ENCODE results near the gene OSTF1. TPM values are rescaled to one million over a fixed set of nuclear protein-coding genes. Genes with fewer than 3 reads are reported as not detected.

The OSTF1 gene
- total and polyA plus RNA-seq, 10 of the 15 experiments (the other 5 are each of a cell fraction or from before 2014, with no cell fraction given): 36.2 to 82.4 (median 46.9) TPM

DNA sequence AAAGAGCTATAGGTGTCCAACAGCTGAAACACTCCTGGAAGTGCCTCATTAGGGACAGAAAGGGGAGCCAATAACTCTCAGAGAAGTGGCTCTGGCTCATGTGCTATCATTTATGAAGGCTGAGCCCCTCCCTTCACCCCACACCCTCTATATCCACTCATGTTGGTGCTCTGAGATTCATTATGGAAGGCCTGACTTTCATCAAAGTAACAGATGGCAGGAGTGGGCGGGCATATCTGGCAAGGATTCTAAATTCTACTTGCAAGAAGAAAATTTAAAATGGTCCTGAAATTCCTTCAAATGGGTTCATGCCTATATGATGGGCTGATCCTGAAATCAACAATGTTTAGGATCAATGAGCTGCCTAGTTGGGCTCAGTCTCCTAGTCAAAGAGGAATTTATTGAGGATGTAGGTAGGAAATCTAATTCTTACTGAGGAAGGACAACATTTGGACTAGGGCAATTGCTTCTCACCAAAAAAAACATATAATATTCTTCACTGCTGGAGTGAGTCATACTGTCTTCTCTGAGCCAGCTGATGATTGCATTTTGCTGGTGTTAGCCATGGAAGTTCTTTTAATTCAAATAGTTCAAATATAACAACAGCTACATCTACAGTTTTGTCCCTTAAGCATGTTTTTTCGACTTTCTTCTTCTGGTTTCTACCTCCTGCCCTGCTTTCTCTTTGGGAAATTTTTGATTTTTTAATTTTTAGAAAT, 23.8 kb upstream of the OSTF1 start (continued):
- no peak for TF ChIP-seq CEBPB (IDR thresholded peaks at IDR 0.05; ENCODE audit: borderline replicate concordance in 1 of 2, low read depth in 2 of 2, low read length in 2 of 2)

DNA sequence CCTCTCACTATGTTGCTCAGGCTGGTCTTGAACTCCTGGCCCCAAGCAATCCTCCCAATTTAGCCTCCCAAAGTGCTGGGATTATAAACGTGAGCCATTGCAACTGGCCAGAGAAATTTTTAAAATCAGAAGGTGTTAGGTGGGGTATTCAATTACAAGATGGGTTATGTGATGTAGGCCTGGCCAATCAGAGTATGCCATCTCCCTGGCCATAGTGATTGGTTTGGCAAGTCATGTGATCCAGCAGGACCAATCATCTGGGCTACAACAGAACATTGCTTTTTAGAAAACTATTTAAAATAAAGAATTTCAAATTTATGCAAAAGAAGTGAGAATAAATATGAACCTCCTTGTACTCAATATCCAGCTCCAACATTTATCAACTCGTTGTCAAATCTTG, 22.8 kb upstream of the OSTF1 start:
- CTCF ChIA-PET: interaction anchor here (1.8 kb wide), 1 partner anchor 292 kb away, joined by 4 read pairs; no protein-coding TSS in a partner anchor
- BruUV-seq (replicated peaks): no TSS peak
- DNase-seq (ENCODE audit: low read depth, low spot score): no peak

More for the DNA sequence above, 22.8 kb upstream of the OSTF1 start:
- Histone ChIP-seq H3K79me2 (ENCODE audit: control insufficient read depth, insufficient read depth, low read length) (no peaks in the 10 kb centered on the region), H3K9me3 (replicated peaks; ENCODE audit: control insufficient read depth, insufficient read depth, low read length) (no peaks in the 10 kb centered on the region), H2AFZ (ENCODE audit: control insufficient read depth, low read depth, low read length) (no peak overlapping the region), H3K36me3 (ENCODE audit: control insufficient read depth in 2 of 2, insufficient read depth in 2 of 2, low read length in 1 of 2) (no peaks in the 10 kb centered on the region), H3K4me1 (ENCODE audit: control insufficient read depth, insufficient read depth, low read length) (no peaks in the 10 kb centered on the region), H3K27ac (ENCODE audit: control insufficient read depth, insufficient read depth) (no peak overlapping the region), H3K4me2 (ENCODE audit: control insufficient read depth, insufficient read depth) (no peak overlapping the region), H3K27me3 (replicated peaks in 1 of 2; ENCODE audit: control insufficient read depth in 2 of 2, insufficient read depth in 2 of 2, low read length in 1 of 2) (no peaks in the 10 kb centered on the region), H4K20me1 (ENCODE audit: control insufficient read depth, insufficient read depth) (no peaks in the 10 kb centered on the region), H3K9ac (ENCODE audit: control insufficient read depth, insufficient read depth, low read length) (no peak overlapping the region), H3K4me3 (no peak overlapping the region)
- ChIA-PET POLR2A (no interaction called here), RAD21 (ENCODE audit: unreplicated experiment) (interaction anchor here (1.0 to 1.1 kb wide), 2 partner anchors 8 to 14 kb away, joined by 4 read pairs; no protein-coding TSS in a partner anchor), SMC1A (ENCODE audit: uncharacterized antibody, unreplicated experiment) (interaction anchor here (1.1 kb wide), 2 partner anchors 10 to 27 kb away, joined by 3 to 4 read pairs; no protein-coding TSS in a partner anchor)
- in situ Hi-C loops (cut with MboI): no loop called here
- intact Hi-C loops (cut with micrococcal nuclease; ENCODE audit: unreplicated experiment): no loop called here
- FAIRE-seq (no peak), ATAC-seq (no peak)
- TF ChIP-seq ZNF592 (IDR thresholded peaks at IDR 0.05): no peak
- no peak for TF ChIP-seq MTA3 (IDR thresholded peaks at IDR 0.05; ENCODE audit: borderline replicate concordance, low read length)
- no peak for TF ChIP-seq SKIL (IDR thresholded peaks at IDR 0.05; ENCODE audit: low read depth, poor library complexity, severe bottlenecking)
- TF ChIP-seq NFYB (IDR thresholded peaks at IDR 0.05; ENCODE audit: insufficient read depth, low read depth, low read length): peak; percentile 62; the same call in 1 of the 2 replicates
- 38% methylated on average over 2 of the region's 2 CpGs for WGBS (ENCODE audit: insufficient coverage, insufficient replicate concordance, low lambda C conversion rate, missing lambda C conversion rate)

Measured in GM12878 (cell line).